ENCODE results near the gene PRR14L. TPM values are rescaled to one million over a fixed set of nuclear protein-coding genes. Genes with fewer than 3 reads are reported as not detected.
A peak's percentile ranks its signal among the peaks of the same experiment; 100 is the strongest.
"Not testable (repeated sequence)": the region's sequence is repeated elsewhere in the genome, so short reads cannot be mapped to it uniquely, and the experiment has no call there.

The PRR14L gene
- total and polyA plus RNA-seq, 4 donors: 4.5 to 20.2 (median 13.4) TPM

DNA sequence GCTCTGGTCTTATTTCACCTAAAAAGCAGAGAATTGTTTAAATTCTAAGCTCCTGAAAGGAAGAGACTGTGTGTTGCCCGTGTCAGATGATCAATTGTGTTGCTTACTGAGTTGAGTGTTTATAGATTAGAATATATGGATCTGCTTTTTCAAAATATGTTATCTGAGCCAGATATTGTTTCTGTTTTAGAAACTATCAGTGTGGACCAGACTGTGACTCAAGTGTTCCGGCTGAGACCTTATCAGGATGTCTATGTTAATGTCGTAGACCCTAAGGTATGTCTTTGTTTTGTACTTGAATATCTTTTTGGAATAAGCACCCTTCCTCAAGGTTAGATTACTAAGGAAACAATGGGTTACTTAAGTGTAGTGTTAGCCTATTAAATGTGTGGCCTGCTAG lies 14.9 kb upstream of the PRR14L start:
- 95% methylated on average over 3 of the region's 3 CpGs for WGBS
- Histone ChIP-seq H3K4me3 (ENCODE audit: low read depth in 1 of 3, low read length in 3 of 3) (no peak overlapping the region), H3K4me1 (ENCODE audit: control insufficient read depth in 4 of 4, insufficient read depth in 4 of 4, low read length in 3 of 4) (no peaks in the 10 kb centered on the region), H3K9ac (ENCODE audit: low read depth in 1 of 2, low read length in 2 of 2) (no peak overlapping the region), H3K27me3 (ENCODE audit: control insufficient read depth in 4 of 4, insufficient read depth in 4 of 4, low read length in 3 of 4) (no peaks in the 10 kb centered on the region), H3K27ac (ENCODE audit: low read depth in 1 of 2, low read length in 2 of 2) (no peak overlapping the region), H3K9me3 (ENCODE audit: control insufficient read depth in 4 of 4, low read length in 3 of 4) (no peaks in the 10 kb centered on the region), H3K36me3 (ENCODE audit: control insufficient read depth in 4 of 4, insufficient read depth in 3 of 4, low read depth in 1 of 4, low read length in 3 of 4) (peaks cover 15 to 48% (median 38%) of the 10 kb centered on the region in 4 donors)
- DNase-seq (ENCODE audit: low spot score): no peak
- TF ChIP-seq GABPA (IDR thresholded peaks at IDR 0.05 in 1 of 2, conservative IDR thresholded peaks at IDR 0.05 in 1 of 2): no peak
- TF ChIP-seq, protein P1, sequence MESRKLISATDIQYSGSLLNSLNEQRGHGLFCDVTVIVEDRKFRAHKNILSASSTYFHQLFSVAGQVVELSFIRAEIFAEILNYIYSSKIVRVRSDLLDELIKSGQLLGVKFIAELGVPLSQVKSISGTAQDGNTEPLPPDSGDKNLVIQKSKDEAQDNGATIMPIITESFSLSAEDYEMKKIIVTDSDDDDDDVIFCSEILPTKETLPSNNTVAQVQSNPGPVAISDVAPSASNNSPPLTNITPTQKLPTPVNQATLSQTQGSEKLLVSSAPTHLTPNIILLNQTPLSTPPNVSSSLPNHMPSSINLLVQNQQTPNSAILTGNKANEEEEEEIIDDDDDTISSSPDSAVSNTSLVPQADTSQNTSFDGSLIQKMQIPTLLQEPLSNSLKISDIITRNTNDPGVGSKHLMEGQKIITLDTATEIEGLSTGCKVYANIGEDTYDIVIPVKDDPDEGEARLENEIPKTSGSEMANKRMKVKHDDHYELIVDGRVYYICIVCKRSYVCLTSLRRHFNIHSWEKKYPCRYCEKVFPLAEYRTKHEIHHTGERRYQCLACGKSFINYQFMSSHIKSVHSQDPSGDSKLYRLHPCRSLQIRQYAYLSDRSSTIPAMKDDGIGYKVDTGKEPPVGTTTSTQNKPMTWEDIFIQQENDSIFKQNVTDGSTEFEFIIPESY (IDR thresholded peaks at IDR 0.05): no peak
- TF ChIP-seq, protein P2, sequence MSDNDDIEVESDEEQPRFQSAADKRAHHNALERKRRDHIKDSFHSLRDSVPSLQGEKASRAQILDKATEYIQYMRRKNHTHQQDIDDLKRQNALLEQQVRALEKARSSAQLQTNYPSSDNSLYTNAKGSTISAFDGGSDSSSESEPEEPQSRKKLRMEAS (IDR thresholded peaks at IDR 0.05): no peak
- TF ChIP-seq EGR1 (IDR thresholded peaks at IDR 0.05; ENCODE audit: low read depth in 2 of 2): no peak
- TF ChIP-seq HNF4G (IDR thresholded peaks at IDR 0.05): no peak
- TF ChIP-seq SP1 (IDR thresholded peaks at IDR 0.05): no peak
- no peak for TF ChIP-seq YY1 (IDR thresholded peaks at IDR 0.05)
- TF ChIP-seq, protein P3, sequence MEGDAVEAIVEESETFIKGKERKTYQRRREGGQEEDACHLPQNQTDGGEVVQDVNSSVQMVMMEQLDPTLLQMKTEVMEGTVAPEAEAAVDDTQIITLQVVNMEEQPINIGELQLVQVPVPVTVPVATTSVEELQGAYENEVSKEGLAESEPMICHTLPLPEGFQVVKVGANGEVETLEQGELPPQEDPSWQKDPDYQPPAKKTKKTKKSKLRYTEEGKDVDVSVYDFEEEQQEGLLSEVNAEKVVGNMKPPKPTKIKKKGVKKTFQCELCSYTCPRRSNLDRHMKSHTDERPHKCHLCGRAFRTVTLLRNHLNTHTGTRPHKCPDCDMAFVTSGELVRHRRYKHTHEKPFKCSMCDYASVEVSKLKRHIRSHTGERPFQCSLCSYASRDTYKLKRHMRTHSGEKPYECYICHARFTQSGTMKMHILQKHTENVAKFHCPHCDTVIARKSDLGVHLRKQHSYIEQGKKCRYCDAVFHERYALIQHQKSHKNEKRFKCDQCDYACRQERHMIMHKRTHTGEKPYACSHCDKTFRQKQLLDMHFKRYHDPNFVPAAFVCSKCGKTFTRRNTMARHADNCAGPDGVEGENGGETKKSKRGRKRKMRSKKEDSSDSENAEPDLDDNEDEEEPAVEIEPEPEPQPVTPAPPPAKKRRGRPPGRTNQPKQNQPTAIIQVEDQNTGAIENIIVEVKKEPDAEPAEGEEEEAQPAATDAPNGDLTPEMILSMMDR (IDR thresholded peaks at IDR 0.05; ENCODE audit: low read depth, low read length, missing input control): no peak
- no peak for TF ChIP-seq RXRA (IDR thresholded peaks at IDR 0.05)
- TF ChIP-seq HNF4A (conservative IDR thresholded peaks at IDR 0.05): no peak

DNA sequence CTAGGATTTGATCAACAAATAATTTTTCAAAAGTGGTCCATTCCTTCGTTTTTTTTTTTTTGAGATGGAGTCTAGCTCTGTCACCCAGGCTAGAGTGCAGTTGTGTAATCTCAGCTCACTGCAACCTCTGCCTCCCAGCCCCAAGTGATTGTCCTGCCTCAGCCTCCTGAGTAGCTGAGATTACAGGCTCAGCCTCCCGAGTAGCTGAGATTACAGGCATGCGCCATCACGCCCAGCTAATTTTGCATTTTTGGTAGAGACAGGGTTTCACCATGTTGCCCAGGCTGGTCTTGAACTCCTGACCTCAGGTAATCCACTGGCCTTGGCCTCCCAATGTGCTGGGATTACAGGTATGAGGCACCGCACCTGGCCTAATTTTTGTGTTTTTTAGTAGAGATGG lies 8.9 kb upstream of the PRR14L start:
- Histone ChIP-seq H3K4me1 (ENCODE audit: control insufficient read depth in 4 of 4, insufficient read depth in 4 of 4, low read length in 3 of 4) (peaks cover 0 to 32% (median 25%) of the 10 kb centered on the region in 4 donors), H3K36me3 (ENCODE audit: control insufficient read depth in 4 of 4, insufficient read depth in 3 of 4, low read depth in 1 of 4, low read length in 3 of 4) (peaks cover 1 to 15% (median 12%) of the 10 kb centered on the region in 4 donors)
- not testable (repeated sequence) for H3K4me3 ChIP-seq (ENCODE audit: low read depth in 1 of 3, low read length in 3 of 3); DNase-seq (ENCODE audit: low spot score); H3K27me3 ChIP-seq (ENCODE audit: control insufficient read depth in 4 of 4, insufficient read depth in 4 of 4, low read length in 3 of 4); H3K27ac ChIP-seq (ENCODE audit: low read depth in 1 of 2, low read length in 2 of 2); H3K9me3 ChIP-seq (ENCODE audit: control insufficient read depth in 4 of 4, low read length in 3 of 4); H3K9ac ChIP-seq (ENCODE audit: low read depth in 1 of 2, low read length in 2 of 2)
- 88% methylated on average over 5 of the region's 5 CpGs for WGBS

DNA sequence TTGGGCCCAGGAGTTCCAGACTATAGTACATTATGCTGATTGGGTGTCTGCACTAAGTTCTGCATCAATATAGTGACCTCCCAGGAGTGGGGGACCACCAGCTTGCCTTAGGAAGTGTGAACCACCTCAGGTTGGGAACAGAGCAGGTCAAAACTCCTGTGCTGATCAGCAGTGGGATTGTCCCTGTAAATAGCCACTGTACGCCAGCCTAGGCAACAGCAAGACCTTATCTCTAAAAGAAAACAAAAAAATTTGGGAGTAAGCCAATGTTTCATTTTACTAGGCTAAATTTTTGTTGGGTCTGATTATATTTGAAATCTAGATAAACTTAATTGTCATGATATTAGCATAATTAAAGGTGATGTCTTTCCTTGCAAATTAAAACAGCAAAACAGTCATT lies 7.3 kb upstream of the PRR14L start:
- 20% methylated on average over 1 of the region's 1 CpG for WGBS

More for the DNA sequence above, 7.3 kb upstream of the PRR14L start:
- Histone ChIP-seq H3K27me3 (ENCODE audit: control insufficient read depth in 4 of 4, insufficient read depth in 4 of 4, low read length in 3 of 4) (no peaks in the 10 kb centered on the region), H3K9me3 (ENCODE audit: control insufficient read depth in 4 of 4, low read length in 3 of 4) (no peaks in the 10 kb centered on the region), H3K9ac (ENCODE audit: low read depth in 1 of 2, low read length in 2 of 2) (no peak overlapping the region), H3K4me1 (ENCODE audit: control insufficient read depth in 4 of 4, insufficient read depth in 4 of 4, low read length in 3 of 4) (peaks cover 2 to 46% (median 33%) of the 10 kb centered on the region in 4 donors), H3K27ac (ENCODE audit: low read depth in 1 of 2, low read length in 2 of 2) (no peak overlapping the region), H3K36me3 (ENCODE audit: control insufficient read depth in 4 of 4, insufficient read depth in 3 of 4, low read depth in 1 of 4, low read length in 3 of 4) (peaks cover 0 to 10% (median 10%) of the 10 kb centered on the region in 4 donors), H3K4me3 (ENCODE audit: low read depth in 1 of 3, low read length in 3 of 3) (no peak overlapping the region)
- TF ChIP-seq RAD21 (IDR thresholded peaks at IDR 0.05): peak in 1 of 2 donors; percentile 5
- TF ChIP-seq, protein P4, sequence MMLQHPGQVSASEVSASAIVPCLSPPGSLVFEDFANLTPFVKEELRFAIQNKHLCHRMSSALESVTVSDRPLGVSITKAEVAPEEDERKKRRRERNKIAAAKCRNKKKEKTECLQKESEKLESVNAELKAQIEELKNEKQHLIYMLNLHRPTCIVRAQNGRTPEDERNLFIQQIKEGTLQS (IDR thresholded peaks at IDR 0.05): no peak
- no peak for DNase-seq (ENCODE audit: low spot score)
